Esophagus squamous epithelium (tissue), 5 donors: Measurements from ENCODE around the gene RFX8. TPM values are rescaled to one million over a fixed set of nuclear protein-coding genes. Genes with fewer than 3 reads are reported as not detected.
"Not testable (repeated sequence)": the region's sequence is repeated elsewhere in the genome, so short reads cannot be mapped to it uniquely, and the experiment has no call there.

ENCODE experiments used
- DNase-seq: peaks from one replicate; lab custom pipeline; 2025; lab: John Stamatoyannopoulos, UW
- H3K27ac ChIP-seq, 4 donors: fragments of 200-600 bp; sonication (generic); one replicate each; pipeline ENCODE4 v1.5.1; 2016 to 2019; ENCODE audit warnings: mild to moderate bottlenecking in 1 of 4
- H3K27me3 ChIP-seq, 4 donors: fragments of 200-600 bp; sonication (generic); 1 replicate in 3 of 4; 2 replicates in 1 of 4; pipeline versions ENCODE4 v1.5.1 to v1.6.0; 2017 to 2021; ENCODE audit warnings: antibody characterized with exemption in 1 of 4
- H3K36me3 ChIP-seq, 3 donors: fragments of 200-600 bp; sonication (generic); one replicate each; pipeline ENCODE4 v1.5.1; 2016 to 2019
- H3K4me1 ChIP-seq, 3 donors: fragments of 200-600 bp; sonication (generic); one replicate each; pipeline ENCODE4 v1.5.1; 2017 to 2019
- H3K4me3 ChIP-seq, 4 donors: fragments of 200-600 bp; sonication (generic); 1 replicate in 3 of 4; 2 replicates in 1 of 4; pipeline ENCODE4 v1.5.1; 2016 to 2019; ENCODE audit warnings: mild to moderate bottlenecking in 2 of 4, moderate library complexity in 1 of 4
- H3K9me3 ChIP-seq, 3 donors: fragments of 200-600 bp; sonication (generic); one replicate each; pipeline ENCODE4 v1.5.1; 2016 to 2019
- POLR2A ChIP-seq, 4 donors: fragments of 450-650 bp; IDR thresholded peaks; one replicate each; pipeline ENCODE4 v1.6.1; 2017; ENCODE audit warnings: antibody characterized with exemption in 4 of 4, mild to moderate bottlenecking in 4 of 4, moderate library complexity in 3 of 4
- WGBS, 2 donors: methylation state at CpG; one replicate each; pipeline ENCODE4 v1.1.5; 2018; 5-methylcytosine and 5-hydroxymethylcytosine counted together
- intact Hi-C: fragments of 100-400 bp; cut with DNase I; formaldehyde crosslinking; loops from one replicate; pipeline ENCODE4 v1.15.0; 2022
- total RNA-seq, 4 donors: library from RNA; depleted of rRNA; stranded (reverse); fragments of >200 nt; gene quantifications; one replicate each; pipeline ENCODE4 v1.1.0, GENCODE V29; 2016
- TF ChIP-seq, protein P1 (sequence below), 6 experiments: fragments of 450-650 bp in 4 of 6; fragments of 200-600 bp in 2 of 6; sonication (generic) in 2 of 6; IDR thresholded peaks; one replicate each; pipeline ENCODE4 v1.5.1; 2016 to 2019; ENCODE audit warnings: antibody characterized with exemption in 6 of 6, mild to moderate bottlenecking in 4 of 6, moderate library complexity in 4 of 6
- donor health status: DM: yes; HTN: yes; CAD: no.

RFX8 gene
- total RNA-seq, 4 donors from 2014 or later: 0.57 TPM; not detected in 3

DNA sequence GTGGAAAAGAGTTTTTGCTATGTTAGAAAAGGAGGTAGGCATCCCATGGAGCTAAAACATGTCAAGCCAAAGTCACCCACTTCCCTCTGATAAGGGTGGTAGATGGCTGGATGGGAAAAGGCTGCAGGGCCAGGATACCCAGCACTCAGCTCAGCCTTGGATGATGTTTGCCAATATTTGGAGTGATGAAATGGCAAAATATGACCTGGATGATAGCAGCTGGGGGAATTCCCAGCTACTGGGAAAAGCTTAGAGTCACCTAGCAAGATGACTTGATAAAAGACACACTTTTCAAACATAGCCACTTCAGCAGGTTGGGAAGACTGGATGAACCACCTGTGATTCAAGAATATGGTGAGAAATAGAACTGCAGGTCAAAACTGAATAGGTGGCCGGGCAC is 10.1 kb downstream of the RFX8 start:
- Histone ChIP-seq H3K4me1 (peaks cover 0 to 14% (median 9%) of the 10 kb centered on the region in 3 donors), H3K27me3 (peaks cover 0 to 2% (median 0%) of the 10 kb centered on the region in 4 donors), H3K4me3 (no peak overlapping the region), H3K36me3 (no peaks in the 10 kb centered on the region), H3K9me3 (no peaks in the 10 kb centered on the region), H3K27ac (peak overlapping the region in 1 of 4 donors; percentile 63)
- 75 to 82% methylated on average over 1 of the region's 1 CpG for WGBS, 2 donors
- intact Hi-C loops: no loop called here
- DNase-seq: no peak
- TF ChIP-seq POLR2A (IDR thresholded peaks at IDR 0.05): no peak
- TF ChIP-seq, protein P1, sequence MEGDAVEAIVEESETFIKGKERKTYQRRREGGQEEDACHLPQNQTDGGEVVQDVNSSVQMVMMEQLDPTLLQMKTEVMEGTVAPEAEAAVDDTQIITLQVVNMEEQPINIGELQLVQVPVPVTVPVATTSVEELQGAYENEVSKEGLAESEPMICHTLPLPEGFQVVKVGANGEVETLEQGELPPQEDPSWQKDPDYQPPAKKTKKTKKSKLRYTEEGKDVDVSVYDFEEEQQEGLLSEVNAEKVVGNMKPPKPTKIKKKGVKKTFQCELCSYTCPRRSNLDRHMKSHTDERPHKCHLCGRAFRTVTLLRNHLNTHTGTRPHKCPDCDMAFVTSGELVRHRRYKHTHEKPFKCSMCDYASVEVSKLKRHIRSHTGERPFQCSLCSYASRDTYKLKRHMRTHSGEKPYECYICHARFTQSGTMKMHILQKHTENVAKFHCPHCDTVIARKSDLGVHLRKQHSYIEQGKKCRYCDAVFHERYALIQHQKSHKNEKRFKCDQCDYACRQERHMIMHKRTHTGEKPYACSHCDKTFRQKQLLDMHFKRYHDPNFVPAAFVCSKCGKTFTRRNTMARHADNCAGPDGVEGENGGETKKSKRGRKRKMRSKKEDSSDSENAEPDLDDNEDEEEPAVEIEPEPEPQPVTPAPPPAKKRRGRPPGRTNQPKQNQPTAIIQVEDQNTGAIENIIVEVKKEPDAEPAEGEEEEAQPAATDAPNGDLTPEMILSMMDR (IDR thresholded peaks at IDR 0.05): no peak

DNA sequence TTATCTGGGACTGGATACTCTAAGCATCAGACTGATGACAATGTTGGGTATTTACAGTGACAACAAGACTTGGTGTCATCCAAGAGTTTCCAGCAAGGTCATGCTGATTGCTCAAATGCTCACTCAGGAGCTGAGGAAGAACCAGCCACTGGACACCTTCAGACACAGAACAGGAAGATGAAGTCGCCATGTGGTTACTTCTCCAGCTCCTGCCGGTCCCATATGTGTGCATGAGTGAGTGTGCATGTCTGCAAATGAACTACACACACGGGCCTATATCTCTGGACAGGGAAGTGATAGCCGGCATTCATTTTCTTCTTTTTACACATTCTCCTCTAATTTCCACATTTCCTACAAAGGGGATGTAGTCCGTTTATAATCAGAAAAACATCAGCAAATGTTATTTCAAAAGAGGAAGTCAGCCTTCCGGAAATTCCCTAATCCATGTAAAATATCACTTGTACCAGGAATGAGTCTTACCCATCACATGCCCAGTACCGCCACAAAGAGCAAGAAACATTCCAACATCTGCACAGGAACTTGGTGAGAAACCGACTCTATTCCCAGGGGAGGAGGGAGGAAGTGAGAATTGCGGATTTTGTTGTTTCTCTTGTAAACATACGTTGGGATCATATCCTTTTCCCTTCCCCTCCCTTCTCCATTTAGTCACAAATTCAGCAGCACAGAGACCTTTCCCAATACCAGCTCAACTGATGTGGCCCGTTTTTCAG is 10.8 kb downstream of the RFX8 start:
- no peak for TF ChIP-seq POLR2A (IDR thresholded peaks at IDR 0.05)
- TF ChIP-seq, protein P1 (IDR thresholded peaks at IDR 0.05): no peak
- H3K4me3 ChIP-seq: no peak overlapping the region
- no peaks in the 10 kb centered on the region for H3K36me3 ChIP-seq
- DNase-seq: no peak
- H3K4me1 ChIP-seq: peaks cover 0 to 14% (median 9%) of the 10 kb centered on the region in 3 donors
- no peaks in the 10 kb centered on the region for H3K9me3 ChIP-seq
- WGBS, 2 donors: 44 to 55% methylated on average over 11 of the region's 11 CpGs
- peaks cover 0 to 5% (median 0%) of the 10 kb centered on the region in 4 donors for H3K27me3 ChIP-seq
- peak overlapping the region in 2 of 4 donors; percentile 17 to 63 for H3K27ac ChIP-seq
- intact Hi-C loops: no loop called here

DNA sequence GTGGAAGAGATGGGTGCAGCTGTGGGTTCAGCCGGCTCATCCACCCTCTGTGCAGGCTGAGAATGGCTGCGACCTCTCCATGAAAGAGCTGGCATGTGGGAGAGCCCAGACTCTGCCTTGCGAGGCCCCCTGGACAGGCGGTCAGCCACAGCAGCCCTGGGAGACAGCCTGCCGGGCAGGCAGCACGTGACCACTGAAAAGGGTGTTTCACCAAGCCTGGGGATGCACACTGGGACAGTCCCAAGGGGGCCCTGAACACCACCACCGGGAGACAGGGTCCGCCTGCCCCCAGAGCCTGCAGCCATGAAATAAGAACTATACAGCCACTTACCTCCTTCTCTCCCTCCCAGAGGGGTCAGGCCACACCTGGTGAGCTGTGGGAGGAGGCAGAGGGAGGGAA is 11.5 kb downstream of the RFX8 start:
- intact Hi-C loops: no loop called here
- H3K27ac ChIP-seq: peak overlapping the region in 2 of 4 donors; percentile 17 to 63
- no CpG with 5 or more reads among the region's 8 CpGs for WGBS, 2 donors

DNA sequence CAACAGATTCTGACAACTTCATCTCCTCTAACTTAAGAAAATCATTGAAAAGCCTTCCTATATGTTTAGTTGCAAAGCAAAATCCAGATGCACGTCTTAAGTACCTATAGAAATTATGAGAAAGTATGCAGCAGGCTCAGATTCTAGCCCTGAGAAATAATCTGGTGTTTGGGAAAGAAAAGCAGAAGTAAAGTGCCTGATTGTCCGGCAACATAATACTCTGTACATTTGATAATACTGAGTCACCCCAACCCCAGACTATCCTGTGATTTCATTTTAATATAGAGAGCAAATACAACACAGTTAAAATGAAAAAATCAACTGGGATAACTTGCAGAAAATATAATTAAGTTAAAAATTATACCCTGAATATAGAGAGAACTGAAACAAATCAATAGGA is 13.5 kb downstream of the RFX8 start:
- Histone ChIP-seq H3K27me3 (peaks cover 0 to 5% (median 0%) of the 10 kb centered on the region in 4 donors), H3K27ac (no peak overlapping the region), H3K9me3 (no peaks in the 10 kb centered on the region), H3K36me3 (no peaks in the 10 kb centered on the region), H3K4me3 (no peak overlapping the region), H3K4me1 (peaks cover 0 to 14% (median 9%) of the 10 kb centered on the region in 3 donors)
- intact Hi-C loops: no loop called here
- TF ChIP-seq, protein P1 (IDR thresholded peaks at IDR 0.05): no peak
- TF ChIP-seq POLR2A (IDR thresholded peaks at IDR 0.05): no peak
- DNase-seq: no peak
- WGBS, 2 donors: 74 to 84% methylated on average over 2 of the region's 2 CpGs

More for the DNA sequence above, 11.5 kb downstream of the RFX8 start:
- no peak for DNase-seq
- peaks cover 0 to 14% (median 9%) of the 10 kb centered on the region in 3 donors for H3K4me1 ChIP-seq
- TF ChIP-seq, protein P1 (IDR thresholded peaks at IDR 0.05): no peak
- no peak for TF ChIP-seq POLR2A (IDR thresholded peaks at IDR 0.05)
- peaks cover 0 to 5% (median 0%) of the 10 kb centered on the region in 4 donors for H3K27me3 ChIP-seq
- no peaks in the 10 kb centered on the region for H3K36me3 ChIP-seq
- no peaks in the 10 kb centered on the region for H3K9me3 ChIP-seq
- no peak overlapping the region for H3K4me3 ChIP-seq

DNA sequence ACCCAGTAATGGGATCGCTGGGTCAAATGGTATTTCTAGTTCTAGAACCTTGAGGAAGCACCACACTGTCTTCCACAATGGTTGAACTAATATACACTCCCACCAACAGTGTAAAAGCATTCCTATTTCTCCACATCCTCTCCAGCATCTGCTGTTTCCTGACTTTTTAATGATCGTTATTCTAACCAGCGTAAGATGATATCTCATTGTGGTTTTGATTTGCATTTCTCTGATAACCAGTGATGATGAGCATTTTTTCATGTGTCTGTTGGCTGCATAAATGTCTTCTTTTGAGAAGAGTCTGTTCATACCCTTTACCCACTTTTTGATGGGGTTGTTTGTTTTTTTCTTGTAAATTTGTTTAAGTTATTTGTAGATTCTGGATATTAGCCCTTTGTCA is 20.5 kb downstream of the RFX8 start:
- H3K9me3 ChIP-seq, H3K4me1 ChIP-seq, H3K27me3 ChIP-seq, intact Hi-C loops, H3K27ac ChIP-seq, H3K36me3 ChIP-seq, DNase-seq, H3K4me3 ChIP-seq: not testable (repeated sequence)
- WGBS, 2 donors: 51 to 61% methylated on average over 3 of the region's 3 CpGs
